Body of pancreas (tissue), 4 donors: ENCODE measurements around the gene MAD1L1.
A peak's percentile ranks its signal among the peaks of the same experiment; 100 is the strongest.

Experiments used
- POLR2A ChIP-seq, 3 donors: fragments of 450-650 bp; IDR thresholded peaks; one replicate each; pipeline ENCODE4 v1.6.1; 2016; ENCODE audit warnings: antibody characterized with exemption in 3 of 3, mild to moderate bottlenecking in 2 of 3
- TF ChIP-seq, protein P1 (sequence below), 7 experiments: fragments of 450-650 bp in 4 of 7; fragments of 200-600 bp in 3 of 7; sonication (generic) in 3 of 7; IDR thresholded peaks; one replicate each; pipeline ENCODE4 v1.5.1; 2016 to 2019; ENCODE audit warnings: antibody characterized with exemption in 7 of 7

DNA sequence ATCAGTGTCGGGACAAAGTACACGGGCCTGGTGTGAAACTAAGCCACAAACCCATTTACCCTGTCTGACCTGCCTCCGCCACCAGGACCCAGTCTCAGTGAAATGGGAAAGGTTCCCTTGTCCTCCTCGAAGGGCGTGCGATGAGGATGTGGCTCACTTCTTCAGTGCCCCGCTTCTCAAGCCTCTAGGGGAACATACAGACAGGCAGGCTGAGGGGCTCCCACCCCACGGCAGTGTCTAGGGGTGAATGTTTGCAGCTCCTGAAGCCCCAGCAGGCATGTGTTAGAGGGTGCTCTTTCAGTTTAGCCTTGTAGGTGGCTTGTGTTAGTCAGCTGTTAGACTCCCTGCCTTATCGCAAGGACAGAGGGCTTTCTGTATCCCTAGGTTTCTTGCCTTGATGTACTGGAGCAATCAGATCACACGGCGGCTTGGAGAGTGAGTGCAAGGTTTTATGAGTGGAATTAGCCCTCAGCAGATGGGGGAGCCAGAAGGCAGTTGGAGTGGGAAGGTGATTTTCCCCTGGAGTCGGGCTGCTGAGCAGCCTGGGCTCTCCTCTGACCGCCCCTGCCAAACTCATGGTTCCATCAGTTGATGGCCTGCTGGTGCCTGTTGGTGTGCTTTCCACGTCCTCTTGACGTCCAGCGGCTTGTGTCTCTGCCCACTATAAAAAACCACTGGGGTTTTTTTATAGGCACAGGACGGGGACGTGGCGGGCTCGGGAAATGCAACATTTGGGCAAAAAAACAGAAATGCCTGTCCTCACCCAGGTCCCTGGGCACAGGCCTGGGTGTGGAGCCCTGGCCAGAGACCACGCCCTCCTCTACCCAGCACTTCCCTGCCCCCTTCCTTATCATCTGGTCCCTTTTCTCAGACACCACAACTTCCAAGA, 10.0 kb upstream of the MAD1L1 start:
- TF ChIP-seq, protein P1, sequence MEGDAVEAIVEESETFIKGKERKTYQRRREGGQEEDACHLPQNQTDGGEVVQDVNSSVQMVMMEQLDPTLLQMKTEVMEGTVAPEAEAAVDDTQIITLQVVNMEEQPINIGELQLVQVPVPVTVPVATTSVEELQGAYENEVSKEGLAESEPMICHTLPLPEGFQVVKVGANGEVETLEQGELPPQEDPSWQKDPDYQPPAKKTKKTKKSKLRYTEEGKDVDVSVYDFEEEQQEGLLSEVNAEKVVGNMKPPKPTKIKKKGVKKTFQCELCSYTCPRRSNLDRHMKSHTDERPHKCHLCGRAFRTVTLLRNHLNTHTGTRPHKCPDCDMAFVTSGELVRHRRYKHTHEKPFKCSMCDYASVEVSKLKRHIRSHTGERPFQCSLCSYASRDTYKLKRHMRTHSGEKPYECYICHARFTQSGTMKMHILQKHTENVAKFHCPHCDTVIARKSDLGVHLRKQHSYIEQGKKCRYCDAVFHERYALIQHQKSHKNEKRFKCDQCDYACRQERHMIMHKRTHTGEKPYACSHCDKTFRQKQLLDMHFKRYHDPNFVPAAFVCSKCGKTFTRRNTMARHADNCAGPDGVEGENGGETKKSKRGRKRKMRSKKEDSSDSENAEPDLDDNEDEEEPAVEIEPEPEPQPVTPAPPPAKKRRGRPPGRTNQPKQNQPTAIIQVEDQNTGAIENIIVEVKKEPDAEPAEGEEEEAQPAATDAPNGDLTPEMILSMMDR (IDR thresholded peaks at IDR 0.05) = peak in 1 of 7 experiments; percentile 9
- no peak for TF ChIP-seq POLR2A (IDR thresholded peaks at IDR 0.05)
